ENCODE measurements around the gene HNF4A. TPM values are rescaled to one million over a fixed set of nuclear protein-coding genes. Genes with fewer than 3 reads are reported as not detected.

HNF4A gene
- total and polyA plus RNA-seq, 2 experiments from 2014 or later, result 0.09 TPM; not detected in 1

DNA sequence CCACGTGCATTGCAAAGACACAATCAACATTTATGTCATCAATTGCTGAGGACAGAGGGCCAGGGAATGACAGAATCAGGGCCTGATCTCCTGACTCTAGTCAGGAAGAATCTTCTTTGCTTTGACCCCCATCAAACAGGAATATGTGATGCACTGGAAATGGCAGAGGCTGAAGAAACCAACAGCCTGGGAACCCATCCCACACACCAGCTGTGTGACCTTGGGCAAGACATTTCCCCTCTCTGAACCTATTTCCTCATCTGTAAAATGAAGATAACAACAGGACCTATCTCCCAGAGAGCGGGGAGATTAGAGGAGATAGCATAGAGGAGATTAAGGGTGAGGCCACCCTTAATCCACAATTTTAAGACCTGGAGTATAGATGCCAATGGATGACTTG is 1.5 kb downstream of the HNF4A start:
- DNase-seq (ENCODE audit: low read depth in 1 of 2, low spot score in 1 of 2), result no peak
- H3K4me1 ChIP-seq (ENCODE audit: low read depth), result no peaks in the 10 kb centered on the region
- H3K4me3 ChIP-seq, result no peak overlapping the region
- TF ChIP-seq, protein P1, sequence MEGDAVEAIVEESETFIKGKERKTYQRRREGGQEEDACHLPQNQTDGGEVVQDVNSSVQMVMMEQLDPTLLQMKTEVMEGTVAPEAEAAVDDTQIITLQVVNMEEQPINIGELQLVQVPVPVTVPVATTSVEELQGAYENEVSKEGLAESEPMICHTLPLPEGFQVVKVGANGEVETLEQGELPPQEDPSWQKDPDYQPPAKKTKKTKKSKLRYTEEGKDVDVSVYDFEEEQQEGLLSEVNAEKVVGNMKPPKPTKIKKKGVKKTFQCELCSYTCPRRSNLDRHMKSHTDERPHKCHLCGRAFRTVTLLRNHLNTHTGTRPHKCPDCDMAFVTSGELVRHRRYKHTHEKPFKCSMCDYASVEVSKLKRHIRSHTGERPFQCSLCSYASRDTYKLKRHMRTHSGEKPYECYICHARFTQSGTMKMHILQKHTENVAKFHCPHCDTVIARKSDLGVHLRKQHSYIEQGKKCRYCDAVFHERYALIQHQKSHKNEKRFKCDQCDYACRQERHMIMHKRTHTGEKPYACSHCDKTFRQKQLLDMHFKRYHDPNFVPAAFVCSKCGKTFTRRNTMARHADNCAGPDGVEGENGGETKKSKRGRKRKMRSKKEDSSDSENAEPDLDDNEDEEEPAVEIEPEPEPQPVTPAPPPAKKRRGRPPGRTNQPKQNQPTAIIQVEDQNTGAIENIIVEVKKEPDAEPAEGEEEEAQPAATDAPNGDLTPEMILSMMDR (IDR thresholded peaks at IDR 0.05; ENCODE audit: low read depth, low read length), result no peak
- no peaks in the 10 kb centered on the region for H3K9me3 ChIP-seq (ENCODE audit: low read depth)
- no peak overlapping the region for H3K27ac ChIP-seq
- H3K36me3 ChIP-seq, result no peaks in the 10 kb centered on the region
- H3K27me3 ChIP-seq, result no peaks in the 10 kb centered on the region

GRCh38 chr20:44357555-44358125 is 2.1 kb downstream of the HNF4A start:
- H3K9me3 ChIP-seq (ENCODE audit: low read depth), result no peaks in the 10 kb centered on the region
- no peaks in the 10 kb centered on the region for H3K27me3 ChIP-seq
- no peaks in the 10 kb centered on the region for H3K36me3 ChIP-seq
- TF ChIP-seq, protein P1 (IDR thresholded peaks at IDR 0.05; ENCODE audit: low read depth, low read length), result no peak
- no peaks in the 10 kb centered on the region for H3K4me1 ChIP-seq (ENCODE audit: low read depth)
- no peak overlapping the region for H3K27ac ChIP-seq
- DNase-seq (ENCODE audit: low read depth in 1 of 2, low spot score in 1 of 2), result peak in 1 of 2 donors; percentile 25
- H3K4me3 ChIP-seq, result no peak overlapping the region

DNA sequence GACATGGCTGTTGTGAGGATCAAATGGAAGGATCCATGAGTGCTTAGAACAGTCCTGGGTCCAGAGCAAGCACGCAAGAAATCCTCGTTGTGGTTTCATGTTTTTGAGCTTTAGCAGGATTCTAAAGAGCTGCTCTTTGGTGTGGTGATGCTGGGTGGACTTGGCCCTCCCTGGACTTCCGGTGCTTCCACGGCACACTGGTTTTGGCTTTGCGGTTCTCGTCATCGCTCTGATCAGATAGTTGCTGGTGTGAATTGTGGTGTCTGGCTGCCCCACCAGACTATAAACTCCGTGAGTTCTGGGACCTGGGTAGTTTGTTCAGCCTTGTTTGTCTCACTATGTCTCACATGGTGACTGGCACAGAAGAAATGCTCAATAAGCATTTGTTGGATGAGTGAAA is 3.3 kb downstream of the HNF4A start:
- DNase-seq (ENCODE audit: low read depth in 1 of 2, low spot score in 1 of 2), result no peak
- Histone ChIP-seq H3K36me3 (no peaks in the 10 kb centered on the region), H3K9me3 (ENCODE audit: low read depth) (no peaks in the 10 kb centered on the region), H3K4me3 (no peak overlapping the region), H3K27me3 (no peaks in the 10 kb centered on the region), H3K27ac (no peak overlapping the region), H3K4me1 (ENCODE audit: low read depth) (no peaks in the 10 kb centered on the region)
- TF ChIP-seq, protein P1 (IDR thresholded peaks at IDR 0.05; ENCODE audit: low read depth, low read length), result no peak

DNA sequence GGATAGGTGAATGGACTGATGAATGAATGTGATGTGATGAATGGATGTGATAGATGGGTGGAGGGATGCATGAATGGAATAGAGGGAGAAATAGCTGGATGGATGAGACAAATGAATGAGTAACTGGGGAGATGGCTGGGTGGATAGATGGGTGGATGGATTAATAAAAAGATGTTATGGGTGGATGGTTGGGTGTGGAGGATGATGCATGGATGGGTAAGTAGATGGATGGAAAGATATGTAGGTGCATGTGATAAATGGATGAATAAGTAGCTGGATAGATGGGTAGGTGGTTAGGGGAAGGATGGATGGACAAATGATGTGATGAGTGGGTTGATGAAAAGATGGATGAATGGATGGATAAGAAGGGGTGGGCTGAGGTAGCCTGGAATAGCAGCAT is 4.7 kb downstream of the HNF4A start:
- no peaks in the 10 kb centered on the region for H3K9me3 ChIP-seq (ENCODE audit: low read depth)
- no peaks in the 10 kb centered on the region for H3K27me3 ChIP-seq
- no peak for DNase-seq (ENCODE audit: low read depth in 1 of 2, low spot score in 1 of 2)
- TF ChIP-seq, protein P1 (IDR thresholded peaks at IDR 0.05; ENCODE audit: low read depth, low read length), result no peak
- no peaks in the 10 kb centered on the region for H3K36me3 ChIP-seq
- H3K27ac ChIP-seq, result no peak overlapping the region
- no peaks in the 10 kb centered on the region for H3K4me1 ChIP-seq (ENCODE audit: low read depth)
- H3K4me3 ChIP-seq, result no peak overlapping the region

GRCh38 chr20:44361021-44361420 is 5.5 kb downstream of the HNF4A start:
- Histone ChIP-seq H3K36me3 (no peaks in the 10 kb centered on the region), H3K4me3 (no peak overlapping the region), H3K27me3 (no peaks in the 10 kb centered on the region), H3K4me1 (ENCODE audit: low read depth) (no peaks in the 10 kb centered on the region), H3K27ac (no peak overlapping the region), H3K9me3 (ENCODE audit: low read depth) (no peaks in the 10 kb centered on the region)
- TF ChIP-seq, protein P1 (IDR thresholded peaks at IDR 0.05; ENCODE audit: low read depth, low read length), result no peak
- DNase-seq (ENCODE audit: low read depth in 1 of 2, low spot score in 1 of 2), result no peak

Measured in cardiac muscle cell (in vitro differentiated cells and primary cell).